Activated T-cell treated with anti-CD3 and anti-CD28 coated beads for 24 hours (primary cell): ENCODE measurements around the gene CBL.
A peak's percentile ranks its signal among the peaks of the same experiment; 100 is the strongest.

Experiments used
- DNase-seq: peaks from one replicate; pipeline ENCODE4 v3.0.0-alpha.2; 2020; ENCODE audit warnings: low read depth

Gene CBL

GRCh38 chr11:119347940-119348605 lies 141.9 kb downstream of the CBL start:
- DNase-seq, result no peak

GRCh38 chr11:119350302-119350701 lies 144.2 kb downstream of the CBL start:
- no peak for DNase-seq

- no peak for DNase-seq
Observed at GRCh38 chr11:119351232-119351631, 145.1 kb downstream of the CBL start.

- DNase-seq, result no peak
Observed at GRCh38 chr11:119352857-119353260, 146.7 kb downstream of the CBL start.

GRCh38 chr11:119355091-119355843 lies 149.1 kb downstream of the CBL start:
- no peak for DNase-seq

GRCh38 chr11:119356349-119357031 lies 150.4 kb downstream of the CBL start:
- DNase-seq, result peak; percentile 56

GRCh38 chr11:119357074-119357473 lies 150.9 kb downstream of the CBL start:
- no peak for DNase-seq
